Osteoblast (primary cell): Measurements from ENCODE around the gene SHISA5. TPM values are rescaled to one million over a fixed set of nuclear protein-coding genes. Genes with fewer than 3 reads are reported as not detected.

Experiments used
- DNase-seq: peaks from one replicate; pipeline ENCODE4 v3.0.0; 2011; ENCODE audit warnings: low spot score, mixed read lengths; ENCODE audit not compliant: insufficient read length; ENCODE audit errors: missing footprints
- H2AFZ ChIP-seq: 2 replicates; pipeline ENCODE4 v1.6.0; 2011; ENCODE audit warnings: mild to moderate bottlenecking, low read length
- H3K27ac ChIP-seq: 2 replicates; pipeline ENCODE4 v1.5.1; 2011; ENCODE audit warnings: mild to moderate bottlenecking, low read depth, low read length, moderate library complexity
- H3K27me3 ChIP-seq: 2 replicates; pipeline ENCODE4 v1.6.0; 2012; ENCODE audit warnings: mild to moderate bottlenecking, control low read depth, inconsistent platforms, low read length, moderate library complexity; ENCODE audit not compliant: insufficient read depth
- H3K36me3 ChIP-seq: 2 replicates; pipeline ENCODE4 v1.5.1; 2011; ENCODE audit warnings: mild to moderate bottlenecking, low read length, control low read depth, moderate library complexity; ENCODE audit not compliant: insufficient read depth
- H3K4me1 ChIP-seq: 2 replicates; pipeline ENCODE4 v1.5.1; 2011; ENCODE audit warnings: mild to moderate bottlenecking, low read length, control low read depth, moderate library complexity; ENCODE audit not compliant: insufficient read depth
- H3K4me2 ChIP-seq: 2 replicates; pipeline ENCODE4 v1.6.0; 2011; ENCODE audit warnings: mild to moderate bottlenecking, low read length; ENCODE audit not compliant: insufficient read depth
- H3K4me3 ChIP-seq: fragments of 200-600 bp; sonication (generic); 3 replicates; pipeline ENCODE4 v1.5.1; 2012; ENCODE audit warnings: mild to moderate bottlenecking, low read length, inconsistent platforms; ENCODE audit not compliant: insufficient read depth
- H3K79me2 ChIP-seq: 2 replicates; pipeline ENCODE4 v1.6.0; 2012; ENCODE audit warnings: mild to moderate bottlenecking, low read length, control low read depth, inconsistent platforms; ENCODE audit not compliant: insufficient read depth
- H3K9me3 ChIP-seq: 2 replicates; pipeline ENCODE4 v1.5.1; 2011; ENCODE audit warnings: low read depth, low read length, control low read depth
- H4K20me1 ChIP-seq: 2 replicates; pipeline ENCODE4 v1.6.0; 2012; ENCODE audit warnings: mild to moderate bottlenecking, low read length, control low read depth; ENCODE audit not compliant: insufficient read depth
- total RNA-seq: library from RNA; depleted of rRNA; stranded (reverse); fragments of >200 nt; gene quantifications from 2 replicates; pipeline ENCODE4 v1.2.3, GENCODE V29; 2012
- TF ChIP-seq, protein P1 (sequence below): IDR thresholded peaks from 2 replicates; pipeline ENCODE4 v1.5.1; 2011; ENCODE audit warnings: mild to moderate bottlenecking, low read depth, low read length, moderate library complexity; ENCODE audit errors: extremely low read depth

SHISA5 gene
- total RNA-seq, 1 donor, result 105 TPM

DNA sequence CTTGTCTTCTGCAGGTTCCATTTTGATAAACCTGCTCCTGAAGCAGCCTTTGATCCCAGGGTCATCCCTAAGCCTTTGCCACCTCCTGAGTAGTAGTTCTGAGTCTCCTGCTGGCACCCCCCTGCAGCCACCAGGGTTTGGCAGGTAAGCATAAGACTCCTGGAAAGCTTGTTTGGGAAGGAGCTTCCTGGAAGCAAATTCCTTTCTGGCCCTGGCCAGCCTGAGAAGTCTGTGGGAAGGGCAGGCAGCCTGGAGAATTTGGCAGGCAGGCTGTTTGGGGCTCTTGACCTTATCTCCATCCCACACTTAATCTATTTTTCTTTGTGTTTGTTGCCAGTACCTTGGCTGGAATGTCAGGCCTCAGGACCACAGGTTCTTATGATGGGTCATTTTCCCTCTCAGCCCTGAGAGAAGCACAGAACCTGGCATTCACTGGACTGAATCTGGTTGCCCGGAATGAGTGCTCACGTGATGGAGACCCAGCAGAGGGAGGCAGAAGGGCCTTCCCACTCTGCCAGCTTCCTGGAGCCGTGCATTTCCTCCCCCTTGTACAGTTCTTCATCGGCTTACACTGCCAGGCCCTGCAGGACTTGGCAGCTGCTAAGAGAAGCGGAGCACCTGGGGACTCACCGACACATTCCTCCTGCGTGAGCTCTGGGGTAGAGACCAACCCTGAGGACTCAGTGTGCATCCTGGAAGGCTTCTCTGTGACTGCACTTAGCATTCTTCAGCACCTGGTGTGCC lies 44.0 kb downstream of the SHISA5 start:
- no peak for DNase-seq
- Histone ChIP-seq H3K4me1 (peaks cover under 1% of the 10 kb centered on the region), H2AFZ (no peak overlapping the region), H3K36me3 (peaks cover 42% of the 10 kb centered on the region), H3K4me2 (no peak overlapping the region), H3K27me3 (no peaks in the 10 kb centered on the region), H3K79me2 (no peaks in the 10 kb centered on the region), H3K4me3 (no peak overlapping the region), H3K9me3 (no peaks in the 10 kb centered on the region), H4K20me1 (no peaks in the 10 kb centered on the region), H3K27ac (no peak overlapping the region)
- TF ChIP-seq, protein P1, sequence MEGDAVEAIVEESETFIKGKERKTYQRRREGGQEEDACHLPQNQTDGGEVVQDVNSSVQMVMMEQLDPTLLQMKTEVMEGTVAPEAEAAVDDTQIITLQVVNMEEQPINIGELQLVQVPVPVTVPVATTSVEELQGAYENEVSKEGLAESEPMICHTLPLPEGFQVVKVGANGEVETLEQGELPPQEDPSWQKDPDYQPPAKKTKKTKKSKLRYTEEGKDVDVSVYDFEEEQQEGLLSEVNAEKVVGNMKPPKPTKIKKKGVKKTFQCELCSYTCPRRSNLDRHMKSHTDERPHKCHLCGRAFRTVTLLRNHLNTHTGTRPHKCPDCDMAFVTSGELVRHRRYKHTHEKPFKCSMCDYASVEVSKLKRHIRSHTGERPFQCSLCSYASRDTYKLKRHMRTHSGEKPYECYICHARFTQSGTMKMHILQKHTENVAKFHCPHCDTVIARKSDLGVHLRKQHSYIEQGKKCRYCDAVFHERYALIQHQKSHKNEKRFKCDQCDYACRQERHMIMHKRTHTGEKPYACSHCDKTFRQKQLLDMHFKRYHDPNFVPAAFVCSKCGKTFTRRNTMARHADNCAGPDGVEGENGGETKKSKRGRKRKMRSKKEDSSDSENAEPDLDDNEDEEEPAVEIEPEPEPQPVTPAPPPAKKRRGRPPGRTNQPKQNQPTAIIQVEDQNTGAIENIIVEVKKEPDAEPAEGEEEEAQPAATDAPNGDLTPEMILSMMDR, result no peak

DNA sequence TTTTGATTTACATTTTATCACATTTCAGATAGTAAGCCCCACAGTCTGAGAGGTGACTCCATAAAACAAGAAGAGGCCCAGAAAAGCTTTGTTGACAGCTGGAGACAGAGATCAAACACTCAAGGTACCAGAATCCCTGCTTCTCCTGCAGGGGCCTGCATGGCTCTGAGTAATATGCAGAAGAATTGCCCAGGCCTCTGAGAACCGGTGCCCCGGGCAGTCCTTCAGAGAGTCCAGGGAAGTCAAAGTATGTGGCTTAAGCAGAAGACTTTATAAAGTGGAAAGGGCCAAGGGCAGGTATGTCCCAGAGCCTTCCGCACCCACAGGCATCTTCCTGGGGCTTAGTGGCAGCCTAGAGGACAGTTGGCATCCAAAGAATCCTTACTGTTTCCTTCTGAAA lies 44.6 kb downstream of the SHISA5 start:
- no peaks in the 10 kb centered on the region for H3K79me2 ChIP-seq
- no peaks in the 10 kb centered on the region for H4K20me1 ChIP-seq
- no peak overlapping the region for H3K27ac ChIP-seq
- no peaks in the 10 kb centered on the region for H3K9me3 ChIP-seq
- H3K4me3 ChIP-seq, result no peak overlapping the region
- H3K27me3 ChIP-seq, result no peaks in the 10 kb centered on the region
- H2AFZ ChIP-seq, result no peak overlapping the region
- H3K4me2 ChIP-seq, result no peak overlapping the region
- TF ChIP-seq, protein P1, result no peak
- DNase-seq, result no peak
- peaks cover 46% of the 10 kb centered on the region for H3K36me3 ChIP-seq
- H3K4me1 ChIP-seq, result no peaks in the 10 kb centered on the region

DNA sequence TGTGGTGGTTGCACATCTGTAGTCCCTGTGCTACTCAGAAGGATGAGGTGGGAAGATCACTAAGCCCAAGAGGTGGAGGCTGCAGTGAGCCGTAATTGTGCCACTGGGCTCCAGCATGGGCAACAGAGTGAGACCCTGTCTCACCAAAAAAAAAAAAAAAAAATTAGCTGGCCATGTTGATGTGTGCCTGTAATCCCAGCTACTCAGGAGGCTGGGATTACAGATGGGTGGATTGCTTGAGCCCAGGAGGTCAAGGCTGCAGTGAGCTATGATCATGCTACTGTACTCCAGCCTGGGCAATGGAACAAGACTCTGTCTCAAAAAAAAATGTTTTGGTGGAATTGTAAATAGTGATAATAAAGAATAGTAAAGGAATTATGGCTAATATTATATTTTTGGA lies 47.5 kb downstream of the SHISA5 start:
- H3K4me2 ChIP-seq, result no peak overlapping the region
- no peak overlapping the region for H3K4me3 ChIP-seq
- H3K36me3 ChIP-seq, result peaks cover 60% of the 10 kb centered on the region
- no peaks in the 10 kb centered on the region for H3K9me3 ChIP-seq
- TF ChIP-seq, protein P1, result no peak
- no peaks in the 10 kb centered on the region for H3K4me1 ChIP-seq
- H2AFZ ChIP-seq, result no peak overlapping the region
- H3K27ac ChIP-seq, result no peak overlapping the region
- H3K79me2 ChIP-seq, result no peaks in the 10 kb centered on the region
- no peaks in the 10 kb centered on the region for H3K27me3 ChIP-seq
- H4K20me1 ChIP-seq, result no peaks in the 10 kb centered on the region
- no peak for DNase-seq

DNA sequence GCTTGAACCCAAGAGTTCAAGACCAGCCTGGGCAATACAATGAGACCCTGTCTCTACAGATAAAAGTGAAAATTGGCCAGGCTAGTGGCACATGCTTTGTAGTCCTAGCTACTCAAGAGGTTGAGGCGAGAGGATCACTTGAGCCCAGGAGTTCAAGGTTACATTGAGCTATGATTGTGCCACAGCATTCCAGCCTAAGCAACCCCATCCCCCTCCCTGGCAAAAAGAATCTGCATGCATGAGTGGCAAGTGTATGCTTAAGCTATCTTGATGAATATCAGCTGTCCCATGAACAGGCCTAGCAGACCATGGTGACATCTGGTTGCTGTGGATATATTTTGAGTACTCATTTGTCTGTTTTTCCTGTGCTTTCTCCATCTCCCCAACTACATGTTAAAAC lies 52.7 kb downstream of the SHISA5 start:
- H3K27me3 ChIP-seq, result no peaks in the 10 kb centered on the region
- no peak for DNase-seq
- H3K4me1 ChIP-seq, result peaks cover 8% of the 10 kb centered on the region
- H4K20me1 ChIP-seq, result no peaks in the 10 kb centered on the region
- no peak overlapping the region for H3K27ac ChIP-seq
- H3K4me2 ChIP-seq, result no peak overlapping the region
- peaks cover 19% of the 10 kb centered on the region for H3K79me2 ChIP-seq
- no peaks in the 10 kb centered on the region for H3K9me3 ChIP-seq
- H3K4me3 ChIP-seq, result no peak overlapping the region
- TF ChIP-seq, protein P1, result no peak
- peaks cover 32% of the 10 kb centered on the region for H3K36me3 ChIP-seq
- H2AFZ ChIP-seq, result no peak overlapping the region
